GM21717 (cell line): ENCODE data around the gene C19orf38.

ENCODE experiments used
- ATAC-seq: cut with Tn5 transposase; IDR thresholded peaks from one replicate; pipeline ENCODE4 v1.9.1; 2021; ENCODE audit warnings: mild to moderate bottlenecking, moderate library complexity; ENCODE audit not compliant: unreplicated experiment

Gene C19orf38

GRCh38 chr19:10899151-10899653 lies 51.0 kb downstream of the C19orf38 start:
- ATAC-seq = no peak

GRCh38 chr19:10907925-10908324 lies 59.7 kb downstream of the C19orf38 start:
- ATAC-seq = no peak

GRCh38 chr19:10908380-10908960 lies 60.3 kb downstream of the C19orf38 start:
- no peak for ATAC-seq

DNA sequence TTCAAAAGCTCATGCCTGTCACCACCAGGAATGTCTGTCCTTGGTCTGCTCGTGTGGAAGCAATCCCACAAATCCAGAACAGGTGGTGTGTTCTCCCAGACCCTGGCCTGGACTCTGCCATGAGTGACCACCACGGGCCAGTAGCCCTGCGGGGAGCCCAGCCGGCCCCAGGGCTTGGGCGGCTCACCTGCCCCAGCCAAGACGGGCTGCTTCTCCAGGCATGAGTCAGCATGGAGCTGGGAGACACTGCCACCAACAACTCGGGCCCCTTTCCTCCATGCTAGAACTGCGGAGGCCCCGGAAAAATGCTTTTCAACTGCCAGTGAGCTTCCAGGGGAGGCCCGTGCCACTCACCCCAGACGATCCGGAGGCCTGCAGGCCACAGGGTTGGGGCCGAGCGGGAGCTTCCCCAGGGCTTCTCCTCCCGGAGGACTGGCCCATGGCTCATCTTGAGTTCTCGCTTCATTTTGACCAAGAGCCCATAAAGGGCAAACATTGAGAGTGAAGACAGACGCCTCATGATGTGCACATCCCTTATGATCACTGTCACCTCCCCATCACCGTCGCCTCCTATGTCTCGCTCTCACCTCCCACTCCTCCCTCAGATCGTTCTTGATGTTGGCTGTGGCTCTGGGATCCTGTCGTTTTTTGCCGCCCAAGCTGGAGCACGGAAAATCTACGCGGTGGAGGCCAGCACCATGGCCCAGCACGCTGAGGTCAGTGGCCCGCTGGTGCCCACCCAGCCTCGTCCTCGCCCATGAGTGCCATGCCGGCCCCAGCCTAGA lies 63.6 kb downstream of the C19orf38 start:
- ATAC-seq = no peak

DNA sequence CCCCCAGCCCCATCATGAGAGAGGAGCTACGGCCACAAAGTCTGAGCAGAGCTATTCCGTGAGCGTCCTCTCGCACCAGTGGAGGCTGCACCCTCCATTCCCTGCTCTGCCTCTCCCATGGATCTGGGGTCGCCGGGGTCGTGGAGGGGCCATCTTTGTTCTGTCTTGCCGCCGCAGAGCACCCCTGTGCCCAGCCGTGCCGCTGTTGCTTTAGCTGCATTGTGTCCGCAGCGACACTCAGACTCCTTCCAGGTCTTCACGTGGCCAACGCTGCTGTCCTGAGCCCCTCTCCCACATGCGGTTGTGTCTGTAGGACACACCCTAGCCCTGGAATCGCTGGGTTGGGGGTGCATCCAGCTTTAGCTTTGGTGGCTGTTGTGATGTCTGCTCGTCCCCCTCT lies 64.4 kb downstream of the C19orf38 start:
- no peak for ATAC-seq

- no peak for ATAC-seq
These were observed 65.6 kb downstream of the C19orf38 start for GRCh38 chr19:10913716-10914340.

- no peak for ATAC-seq
These were observed 67.2 kb downstream of the C19orf38 start for GRCh38 chr19:10915130-10916091.

- ATAC-seq = no peak
These were observed 68.4 kb downstream of the C19orf38 start for GRCh38 chr19:10916602-10917001.

- ATAC-seq = no peak
These were observed 70.1 kb downstream of the C19orf38 start for GRCh38 chr19:10918359-10918758.
